Measurements from ENCODE around the gene NRXN3. TPM values are rescaled to one million over a fixed set of nuclear protein-coding genes. Genes with fewer than 3 reads are reported as not detected.

Gene NRXN3
- polyA plus RNA-seq, 1 experiment = 7.0 TPM

DNA sequence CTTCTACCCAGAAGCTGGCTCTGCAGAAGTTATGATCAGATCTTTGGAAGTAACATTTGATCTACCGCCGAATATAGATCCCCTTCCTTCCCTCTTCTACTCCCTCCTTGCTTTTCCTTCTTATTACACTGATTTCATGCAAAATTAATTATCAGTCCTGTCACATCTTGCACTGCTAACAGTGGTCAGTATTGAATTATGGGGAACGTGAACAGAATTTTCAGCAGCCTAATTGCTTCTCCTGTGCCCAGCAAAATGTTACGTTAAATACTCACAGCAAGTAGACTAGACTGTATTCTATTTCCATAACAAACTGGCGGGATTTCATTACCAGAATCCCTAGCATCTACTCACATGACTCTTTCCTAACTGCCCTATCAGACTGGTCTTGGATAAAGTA lies 1444.3 kb downstream of the NRXN3 start:
- POLR2A ChIA-PET = no interaction called here
- Histone ChIP-seq H3K36me3 (ENCODE audit: control insufficient read depth, insufficient read depth, low read length) (no peaks in the 10 kb centered on the region), H3K27me3 (ENCODE audit: control insufficient read depth, insufficient read depth, low read length) (no peaks in the 10 kb centered on the region), H3K4me3 (ENCODE audit: low read depth, low read length) (no peak overlapping the region)
- no peak for DNase-seq (ENCODE audit: low read depth)
- CTCF ChIA-PET = no interaction called here
- TF ChIP-seq, protein P1, sequence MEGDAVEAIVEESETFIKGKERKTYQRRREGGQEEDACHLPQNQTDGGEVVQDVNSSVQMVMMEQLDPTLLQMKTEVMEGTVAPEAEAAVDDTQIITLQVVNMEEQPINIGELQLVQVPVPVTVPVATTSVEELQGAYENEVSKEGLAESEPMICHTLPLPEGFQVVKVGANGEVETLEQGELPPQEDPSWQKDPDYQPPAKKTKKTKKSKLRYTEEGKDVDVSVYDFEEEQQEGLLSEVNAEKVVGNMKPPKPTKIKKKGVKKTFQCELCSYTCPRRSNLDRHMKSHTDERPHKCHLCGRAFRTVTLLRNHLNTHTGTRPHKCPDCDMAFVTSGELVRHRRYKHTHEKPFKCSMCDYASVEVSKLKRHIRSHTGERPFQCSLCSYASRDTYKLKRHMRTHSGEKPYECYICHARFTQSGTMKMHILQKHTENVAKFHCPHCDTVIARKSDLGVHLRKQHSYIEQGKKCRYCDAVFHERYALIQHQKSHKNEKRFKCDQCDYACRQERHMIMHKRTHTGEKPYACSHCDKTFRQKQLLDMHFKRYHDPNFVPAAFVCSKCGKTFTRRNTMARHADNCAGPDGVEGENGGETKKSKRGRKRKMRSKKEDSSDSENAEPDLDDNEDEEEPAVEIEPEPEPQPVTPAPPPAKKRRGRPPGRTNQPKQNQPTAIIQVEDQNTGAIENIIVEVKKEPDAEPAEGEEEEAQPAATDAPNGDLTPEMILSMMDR (IDR thresholded peaks at IDR 0.05; ENCODE audit: insufficient read depth, low read depth, low read length) = no peak

DNA sequence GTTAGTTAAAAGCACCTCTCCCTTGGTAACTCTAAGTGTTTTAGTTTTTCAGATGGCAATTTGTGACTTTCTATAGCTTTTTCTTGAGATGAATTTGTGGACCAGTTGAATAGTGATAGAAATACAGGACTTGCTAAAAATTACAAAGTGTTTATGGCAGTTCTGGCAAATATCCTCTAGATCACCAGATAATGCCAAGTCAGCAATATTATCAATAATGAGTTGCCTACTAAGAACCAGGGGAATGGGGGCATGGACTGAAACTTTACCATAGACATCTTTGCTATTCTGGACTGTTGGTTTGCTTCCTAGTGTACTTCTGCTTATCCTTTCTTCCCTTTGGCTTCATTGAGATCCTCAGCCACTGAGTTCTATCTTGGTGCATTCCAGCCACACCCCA lies 1456.9 kb downstream of the NRXN3 start:
- POLR2A ChIA-PET = no interaction called here
- TF ChIP-seq, protein P1 (IDR thresholded peaks at IDR 0.05; ENCODE audit: insufficient read depth, low read depth, low read length) = no peak
- Histone ChIP-seq H3K4me3 (ENCODE audit: low read depth, low read length) (no peak overlapping the region), H3K36me3 (ENCODE audit: control insufficient read depth, insufficient read depth, low read length) (no peaks in the 10 kb centered on the region), H3K27me3 (ENCODE audit: control insufficient read depth, insufficient read depth, low read length) (no peaks in the 10 kb centered on the region)
- DNase-seq (ENCODE audit: low read depth) = no peak
- CTCF ChIA-PET = no interaction called here

DNA sequence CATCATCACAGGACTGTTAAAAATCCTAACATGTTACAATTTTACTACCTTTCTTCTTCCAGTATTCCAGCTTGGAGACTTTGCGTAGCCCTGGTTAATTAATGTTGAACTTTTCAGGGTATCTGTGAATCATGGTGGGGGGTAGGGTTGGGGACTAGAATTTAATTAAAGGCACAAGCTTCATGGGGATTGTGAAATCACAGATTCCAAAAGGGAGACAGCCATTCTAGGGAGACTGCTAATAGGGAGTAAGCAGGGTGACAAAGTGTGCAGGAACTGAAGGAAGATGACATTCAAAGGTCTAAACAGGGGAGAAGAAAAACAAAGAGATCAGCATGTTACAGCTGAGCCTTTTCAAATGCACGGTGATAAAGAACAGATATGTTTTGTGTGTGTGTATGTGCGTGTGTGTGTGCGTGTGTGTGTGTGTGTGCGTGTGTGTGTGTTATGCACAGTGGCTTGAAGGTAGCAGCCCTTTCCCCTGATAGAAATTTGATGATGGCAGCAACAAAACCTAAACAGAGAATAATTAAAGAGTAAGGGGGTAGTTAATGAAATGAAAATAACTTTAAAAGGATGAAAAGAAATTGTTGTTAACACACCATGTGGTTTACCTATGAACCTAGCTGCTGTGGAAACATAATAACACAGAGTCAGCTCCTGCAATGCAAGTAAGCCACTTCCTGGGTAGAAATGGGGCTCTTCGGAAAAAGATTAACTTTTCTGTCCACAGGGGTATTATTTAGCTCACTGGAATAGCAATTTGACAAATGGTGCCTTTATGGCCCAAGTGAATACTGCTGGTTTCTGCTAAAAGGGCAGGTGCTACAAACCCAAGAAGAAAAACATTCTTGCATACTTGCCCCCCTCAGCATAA lies 1459.5 kb downstream of the NRXN3 start:
- H3K27me3 ChIP-seq (ENCODE audit: control insufficient read depth, insufficient read depth, low read length) = no peaks in the 10 kb centered on the region
- ChIA-PET CTCF (interaction anchor here (0.7 to 1.0 kb wide), 2 partner anchors 27 to 48 kb away, joined by 3 read pairs; no protein-coding TSS in a partner anchor), POLR2A (interaction anchor here (0.6 kb wide), 1 partner anchor 582 kb away, joined by 8 read pairs; the partner anchor contains the start of gene DIO2)
- TF ChIP-seq, protein P1 (IDR thresholded peaks at IDR 0.05; ENCODE audit: insufficient read depth, low read depth, low read length) = no peak
- no peaks in the 10 kb centered on the region for H3K36me3 ChIP-seq (ENCODE audit: control insufficient read depth, insufficient read depth, low read length)
- DNase-seq (ENCODE audit: low read depth) = no peak
- no peak overlapping the region for H3K4me3 ChIP-seq (ENCODE audit: low read depth, low read length)

DNA sequence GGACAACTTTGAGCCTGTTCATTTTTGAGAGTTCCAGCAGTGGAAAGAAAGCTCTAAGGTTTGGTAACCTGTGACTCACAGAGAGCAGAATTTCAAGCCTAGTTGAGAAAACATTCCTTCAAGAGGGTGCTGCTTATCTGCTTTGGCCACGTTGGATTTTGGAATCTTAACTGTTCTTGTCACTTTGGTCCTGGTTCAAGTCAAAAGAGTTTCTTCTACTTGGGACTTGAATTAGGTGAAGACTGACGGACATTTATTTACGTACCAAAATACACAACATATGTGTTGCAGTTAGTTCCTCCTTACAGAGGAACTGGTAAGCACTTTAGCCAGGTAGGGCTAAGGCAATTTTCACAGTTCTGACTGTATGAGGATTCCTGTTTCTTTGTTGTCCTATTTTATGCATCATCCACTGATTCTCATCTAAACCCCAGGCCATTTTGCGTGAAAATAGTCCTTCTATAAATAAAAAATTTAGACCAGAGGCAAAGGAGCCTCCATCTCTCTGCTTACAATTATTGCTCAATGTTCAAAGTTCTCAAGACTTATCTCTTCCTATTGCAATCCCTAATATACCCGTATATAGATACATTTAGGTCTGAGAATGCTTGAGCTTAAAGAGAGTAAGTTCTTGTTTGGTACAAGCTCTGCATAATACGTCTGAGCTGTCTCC lies 1460.3 kb downstream of the NRXN3 start:
- Histone ChIP-seq H3K4me3 (ENCODE audit: low read depth, low read length) (no peak overlapping the region), H3K36me3 (ENCODE audit: control insufficient read depth, insufficient read depth, low read length) (no peaks in the 10 kb centered on the region), H3K27me3 (ENCODE audit: control insufficient read depth, insufficient read depth, low read length) (no peaks in the 10 kb centered on the region)
- TF ChIP-seq, protein P1 (IDR thresholded peaks at IDR 0.05; ENCODE audit: insufficient read depth, low read depth, low read length) = no peak
- DNase-seq (ENCODE audit: low read depth) = no peak
- CTCF ChIA-PET = interaction anchor here (0.7 to 1.0 kb wide), 2 partner anchors 27 to 49 kb away, joined by 3 read pairs; no protein-coding TSS in a partner anchor
- POLR2A ChIA-PET = interaction anchor here (0.6 kb wide), 1 partner anchor 581 kb away, joined by 8 read pairs; the partner anchor contains the start of gene DIO2

DNA sequence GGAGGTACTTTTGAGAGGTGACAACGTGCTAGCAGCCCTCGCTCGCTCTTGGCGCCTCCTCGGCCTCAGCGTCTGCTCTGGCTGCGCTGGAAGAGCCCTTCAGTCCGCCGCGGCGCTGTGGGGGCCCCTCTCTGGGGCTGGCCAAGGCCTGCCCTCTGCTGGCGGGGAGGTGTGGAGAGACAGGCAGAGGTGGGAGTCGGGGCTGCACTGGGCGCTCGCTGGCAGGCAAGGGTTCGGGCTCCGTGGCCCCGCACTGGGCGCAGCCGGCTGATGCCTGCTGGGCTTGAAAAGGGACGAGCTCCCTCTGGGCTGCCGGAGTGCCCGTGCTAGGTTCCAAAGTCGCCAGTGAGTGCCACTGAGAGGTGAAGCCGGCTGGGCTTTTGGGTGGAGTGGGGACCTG lies 1461.1 kb downstream of the NRXN3 start:
- Histone ChIP-seq H3K36me3 (ENCODE audit: control insufficient read depth, insufficient read depth, low read length) (no peaks in the 10 kb centered on the region), H3K4me3 (ENCODE audit: low read depth, low read length) (no peak overlapping the region), H3K27me3 (ENCODE audit: control insufficient read depth, insufficient read depth, low read length) (no peaks in the 10 kb centered on the region)
- CTCF ChIA-PET = no interaction called here
- TF ChIP-seq, protein P1 (IDR thresholded peaks at IDR 0.05; ENCODE audit: insufficient read depth, low read depth, low read length) = no peak
- DNase-seq (ENCODE audit: low read depth) = no peak
- POLR2A ChIA-PET = no interaction called here

Data from BJ (cell line).